ENCODE data around the gene PHTF1.

The PHTF1 gene

GRCh38 chr1:113759333-113760101 lies at the start of gene PHTF1:
TSS of gene PHTF1 (minus strand) at chr1:113759486. CDS start at chr1:113758703, 783 bp downstream.
- peak; percentile 58 for DNase-seq

- no peak for DNase-seq
Observed at GRCh38 chr1:113808450-113809195, 49.3 kb upstream of the PHTF1 start.

- DNase-seq = no peak
Observed at GRCh38 chr1:113805639-113806038, 46.4 kb upstream of the PHTF1 start.

GRCh38 chr1:113805256-113805531 lies 45.9 kb upstream of the PHTF1 start:
- no peak for DNase-seq

DNA sequence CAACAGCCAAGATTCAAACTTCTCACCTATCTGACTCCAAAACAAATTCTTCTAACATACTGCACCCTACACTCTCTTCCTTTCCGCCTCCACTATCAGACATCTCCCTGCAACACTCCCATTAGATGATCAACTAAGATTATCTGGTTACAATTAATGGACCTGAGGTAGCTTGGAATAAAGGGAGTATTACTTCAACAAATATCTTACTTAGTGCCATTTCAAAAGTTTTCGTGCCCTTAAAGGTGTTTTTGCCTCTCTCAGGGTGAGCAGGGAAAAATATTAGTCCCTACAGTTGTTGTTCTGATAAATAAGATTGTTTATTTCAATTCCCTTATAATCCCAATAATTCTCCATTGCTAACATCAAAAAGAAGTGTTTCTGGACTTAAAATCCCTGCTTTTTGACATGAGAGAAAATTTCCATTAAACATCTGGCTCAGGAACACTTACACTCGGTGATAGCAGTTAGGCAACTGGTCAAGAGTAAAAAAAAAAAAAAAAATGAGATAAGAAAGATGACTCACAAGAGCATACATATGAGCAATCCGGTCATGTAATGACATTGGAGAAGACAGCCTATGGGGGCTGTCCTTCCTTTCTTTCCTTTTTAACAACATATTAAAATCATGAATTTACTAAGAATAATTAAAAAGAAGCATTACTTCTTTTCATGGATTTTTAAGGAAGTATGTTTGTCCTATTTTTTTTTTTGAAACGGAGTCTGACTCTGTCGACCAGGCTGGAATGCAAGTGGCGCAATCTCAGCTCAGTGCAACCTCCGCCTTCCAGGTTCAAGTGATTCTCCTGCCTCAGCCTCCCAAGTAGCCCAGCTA lies 45.4 kb upstream of the PHTF1 start:
- DNase-seq = no peak

DNA sequence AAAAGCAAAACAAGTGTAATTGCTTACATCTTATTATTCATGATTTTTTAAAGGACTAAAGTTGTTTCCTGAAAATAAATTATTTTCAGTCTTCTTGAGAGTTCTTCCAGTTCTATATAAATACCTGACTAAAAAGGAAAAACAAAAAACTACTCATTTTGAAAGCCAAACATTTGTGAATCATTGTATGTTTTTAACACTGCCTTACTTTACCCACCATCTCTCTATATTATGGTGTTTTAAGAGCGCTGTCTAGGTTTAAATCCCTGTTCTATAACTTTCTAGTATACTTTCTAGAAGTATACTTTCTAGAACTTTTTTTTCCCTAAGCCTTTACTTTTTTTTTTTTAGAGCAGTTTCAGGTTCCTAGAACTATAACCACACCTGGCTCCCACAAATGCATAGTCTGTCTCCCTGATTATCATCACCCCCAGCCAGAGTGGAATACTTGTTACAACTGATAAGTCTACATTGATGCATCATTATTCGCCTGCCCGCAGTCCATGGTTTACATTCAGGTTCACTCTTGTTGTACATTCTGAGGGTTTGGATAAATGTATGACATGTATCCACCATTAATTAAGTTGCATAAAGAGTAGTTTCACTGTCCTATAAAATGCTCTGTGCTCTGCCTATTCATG lies 43.2 kb upstream of the PHTF1 start:
- DNase-seq = no peak

DNA sequence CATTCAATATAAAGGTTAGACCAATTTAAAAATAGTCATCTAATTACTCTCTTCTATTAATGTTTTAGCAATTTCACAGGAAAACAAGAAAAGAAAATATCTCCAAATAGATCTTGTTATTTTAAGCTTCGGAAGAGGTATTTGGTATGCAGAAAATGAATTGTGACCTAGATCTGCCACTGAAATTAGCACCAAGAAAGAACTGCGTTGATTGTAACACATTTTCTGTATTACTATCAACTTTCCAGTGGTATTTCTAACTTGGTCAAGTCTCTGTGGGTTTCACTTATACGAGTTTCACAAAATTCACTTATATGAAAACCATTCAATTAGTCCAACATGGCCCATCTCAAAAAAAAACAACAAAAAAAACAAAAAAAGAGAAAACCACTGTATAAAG lies 41.2 kb upstream of the PHTF1 start:
- no peak for DNase-seq

GRCh38 chr1:113797472-113797871 lies 38.2 kb upstream of the PHTF1 start:
- DNase-seq = no peak

- no peak for DNase-seq
Observed at GRCh38 chr1:113793878-113794834, 34.9 kb upstream of the PHTF1 start.

DNA sequence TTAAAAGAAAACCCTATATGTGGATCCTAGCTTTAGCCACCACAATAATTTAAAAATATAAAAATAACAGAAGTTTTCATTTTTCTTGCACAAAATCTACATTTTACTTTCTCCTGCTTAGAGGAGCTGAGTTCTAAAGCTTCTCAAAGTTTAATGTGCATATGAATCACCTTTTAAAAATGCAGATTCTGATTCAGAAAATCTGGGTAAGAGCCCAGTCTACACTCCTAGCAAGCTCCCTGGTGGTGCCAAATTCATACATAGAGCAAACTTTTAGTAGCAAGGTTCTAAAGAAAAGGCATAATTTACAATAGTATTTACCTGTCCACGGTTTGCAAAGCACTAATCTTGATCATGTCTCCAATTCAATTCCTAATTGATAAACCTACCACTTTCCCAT lies 33.7 kb upstream of the PHTF1 start:
- DNase-seq = no peak

DNA sequence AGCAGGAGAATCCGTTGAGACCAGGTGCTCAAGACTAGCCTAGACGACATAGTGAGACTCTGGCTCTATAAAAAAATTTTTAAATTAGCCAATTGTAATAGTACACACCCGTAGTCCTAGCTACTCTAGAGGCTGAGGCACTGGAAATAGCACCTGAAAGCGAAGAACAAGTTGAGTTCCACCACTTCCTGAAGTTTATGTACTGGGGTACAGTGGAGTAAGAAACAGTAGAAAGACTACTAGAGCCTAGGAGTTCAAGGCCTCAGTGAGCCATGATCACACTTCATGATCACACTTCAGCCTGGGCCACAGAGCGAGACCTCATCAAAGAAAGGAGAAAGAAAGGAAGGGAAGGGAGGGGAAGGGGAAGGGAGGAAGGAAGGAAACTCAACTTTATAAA lies 33.2 kb upstream of the PHTF1 start:
- DNase-seq = no peak

GRCh38 chr1:113788802-113789201 lies 29.5 kb upstream of the PHTF1 start:
- DNase-seq = no peak

- DNase-seq = no peak
Observed at GRCh38 chr1:113787663-113788062, 28.4 kb upstream of the PHTF1 start.

- no peak for DNase-seq
Observed at GRCh38 chr1:113786069-113786468, 26.8 kb upstream of the PHTF1 start.

DNA sequence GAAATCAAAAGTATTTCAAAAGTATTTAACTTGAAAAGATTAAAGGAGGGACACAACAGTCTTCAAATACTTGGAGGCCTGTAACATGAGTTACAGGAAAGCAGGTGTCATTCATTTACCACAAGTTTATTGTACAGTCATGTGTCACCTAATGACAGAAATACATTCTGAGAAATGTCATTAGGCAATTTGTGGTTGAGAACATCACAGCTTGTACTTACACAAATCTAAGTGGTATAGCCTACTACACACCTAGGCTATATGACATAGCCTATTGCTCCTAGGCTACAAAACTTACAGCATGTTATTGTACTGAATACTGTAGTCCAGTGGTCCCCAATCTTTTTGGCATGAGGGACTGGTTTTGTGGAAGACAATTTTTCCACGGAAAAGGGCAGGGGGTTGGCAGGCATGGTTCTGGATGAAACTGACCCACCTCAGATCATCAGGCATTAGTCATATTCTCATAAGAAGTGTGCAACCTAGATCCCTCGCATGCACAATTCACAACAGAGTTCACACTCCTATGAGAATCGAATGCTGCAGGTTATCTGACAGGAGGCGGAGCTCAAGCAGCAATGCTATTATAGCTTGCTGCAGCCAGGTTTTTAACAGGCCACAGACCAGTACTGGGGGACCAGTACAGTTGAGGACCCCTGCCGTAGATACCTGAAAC lies 25.0 kb upstream of the PHTF1 start:
- DNase-seq = no peak

GRCh38 chr1:113783254-113784103 lies 24.2 kb upstream of the PHTF1 start:
- DNase-seq = no peak

- no peak for DNase-seq
Observed at GRCh38 chr1:113782406-113782805, 23.1 kb upstream of the PHTF1 start.

- DNase-seq = no peak
Observed at GRCh38 chr1:113780374-113781146, 21.3 kb upstream of the PHTF1 start.

DNA sequence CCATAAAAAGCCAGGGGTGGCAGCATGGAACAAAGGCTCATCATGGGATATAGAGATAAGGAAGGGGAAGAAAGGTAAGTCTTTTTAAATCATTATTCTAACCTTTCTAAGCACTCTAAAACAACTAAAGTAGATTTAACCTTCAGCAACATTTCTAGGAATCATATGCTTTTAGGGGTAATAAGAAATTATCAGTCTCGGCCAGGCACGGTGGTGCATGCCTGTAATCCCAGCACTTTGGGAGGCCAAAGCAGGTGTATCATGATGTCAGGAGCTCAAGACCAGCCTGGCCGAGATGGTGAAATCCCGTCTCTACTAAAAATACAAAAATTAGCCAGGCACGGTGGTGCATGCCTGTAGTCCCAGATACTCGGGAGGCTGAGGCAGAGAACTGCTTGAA lies 20.3 kb upstream of the PHTF1 start:
- DNase-seq = no peak

- DNase-seq = no peak
Observed at GRCh38 chr1:113777561-113777960, 18.3 kb upstream of the PHTF1 start.

Data from DMS153 (cell line).